Measurements from ENCODE around the gene SUSD5. TPM values are rescaled to one million over a fixed set of nuclear protein-coding genes. Genes with fewer than 3 reads are reported as not detected.
"Not testable (repeated sequence)": the region's sequence is repeated elsewhere in the genome, so short reads cannot be mapped to it uniquely, and the experiment has no call there.

Gene SUSD5
- total RNA-seq, 2 experiments from 2014 or later = not detected

DNA sequence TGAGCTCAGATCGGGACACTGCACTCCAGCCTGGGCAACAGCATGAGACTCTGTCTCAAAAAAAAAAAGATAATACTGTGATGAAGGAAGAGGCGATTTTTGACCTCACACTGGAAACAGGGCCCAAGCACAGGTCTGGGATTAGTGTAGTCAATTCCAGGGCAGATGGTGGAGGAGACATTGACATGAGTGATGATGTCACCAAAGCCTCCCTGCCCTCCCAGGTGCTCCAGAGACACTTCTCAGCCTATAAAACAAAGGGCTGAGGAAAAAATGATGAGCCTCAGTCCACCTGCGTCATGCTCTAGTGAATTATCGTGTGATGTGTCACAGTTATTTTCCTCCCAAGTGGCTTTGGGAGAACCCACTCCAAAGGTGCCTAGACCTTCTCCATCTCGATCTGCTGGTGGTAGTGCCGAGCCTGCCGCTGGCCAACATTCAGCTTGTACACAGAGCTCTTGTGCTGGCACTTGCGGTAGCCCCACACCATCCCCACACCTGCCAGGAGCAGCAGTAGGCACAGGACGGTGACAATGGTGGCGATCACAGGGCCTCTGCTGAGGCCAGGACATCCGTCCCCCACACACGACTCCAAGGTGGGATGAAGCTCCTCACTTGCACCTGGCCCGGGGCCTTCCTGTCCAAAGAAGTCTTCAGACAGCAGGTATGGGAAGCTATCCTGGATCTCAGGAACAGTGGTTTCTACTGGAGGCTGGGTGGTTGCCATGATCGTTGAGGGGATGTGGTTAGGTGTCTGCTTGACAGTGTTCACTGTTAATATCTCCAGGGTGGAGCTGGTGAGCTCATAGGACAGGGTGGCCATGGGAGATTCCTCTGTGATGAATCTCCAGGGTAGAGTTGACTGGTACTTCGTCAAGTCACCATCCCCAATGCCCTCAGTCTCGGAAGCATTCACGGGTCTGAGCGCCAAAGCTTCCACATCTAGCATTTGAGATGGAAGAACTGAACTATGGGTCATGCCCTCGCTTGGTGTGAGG lies 65.9 kb downstream of the SUSD5 start:
- Mint-ChIP-seq H3K27me3 (peaks cover 12% of the 10 kb centered on the region), H3K36me3 (no peaks in the 10 kb centered on the region), H3K4me1 (no peaks in the 10 kb centered on the region), H3K4me3 (no peak overlapping the region), H3K27ac (no peak overlapping the region), H3K9me3 (no peaks in the 10 kb centered on the region)
- DNase-seq = no peak

- no peak overlapping the region for H3K4me3 Mint-ChIP-seq
- no peak for DNase-seq
Observed at GRCh38 chr3:33149342-33149741, 69.3 kb downstream of the SUSD5 start.

GRCh38 chr3:33146791-33147445 lies 71.7 kb downstream of the SUSD5 start:
- peaks cover 6% of the 10 kb centered on the region for H3K36me3 Mint-ChIP-seq
- H3K27ac Mint-ChIP-seq = no peak overlapping the region
- peaks cover 4% of the 10 kb centered on the region for H3K27me3 Mint-ChIP-seq
- H3K4me1 Mint-ChIP-seq = no peaks in the 10 kb centered on the region
- no peaks in the 10 kb centered on the region for H3K9me3 Mint-ChIP-seq
- DNase-seq = no peak
- no peak overlapping the region for H3K4me3 Mint-ChIP-seq

More at GRCh38 chr3:33149342-33149741, 69.3 kb downstream of the SUSD5 start:
- Mint-ChIP-seq H3K27me3 (peaks cover 10% of the 10 kb centered on the region), H3K9me3 (no peaks in the 10 kb centered on the region), H3K36me3 (no peaks in the 10 kb centered on the region), H3K4me1 (no peaks in the 10 kb centered on the region), H3K27ac (no peak overlapping the region)

- no peaks in the 10 kb centered on the region for H3K4me1 Mint-ChIP-seq
- peaks cover 6% of the 10 kb centered on the region for H3K36me3 Mint-ChIP-seq
- peaks cover 4% of the 10 kb centered on the region for H3K27me3 Mint-ChIP-seq
- H3K27ac Mint-ChIP-seq = no peak overlapping the region
- H3K4me3 Mint-ChIP-seq = no peak overlapping the region
- DNase-seq = no peak
- H3K9me3 Mint-ChIP-seq = no peaks in the 10 kb centered on the region
Observed at GRCh38 chr3:33145901-33146580, 72.6 kb downstream of the SUSD5 start.

DNA sequence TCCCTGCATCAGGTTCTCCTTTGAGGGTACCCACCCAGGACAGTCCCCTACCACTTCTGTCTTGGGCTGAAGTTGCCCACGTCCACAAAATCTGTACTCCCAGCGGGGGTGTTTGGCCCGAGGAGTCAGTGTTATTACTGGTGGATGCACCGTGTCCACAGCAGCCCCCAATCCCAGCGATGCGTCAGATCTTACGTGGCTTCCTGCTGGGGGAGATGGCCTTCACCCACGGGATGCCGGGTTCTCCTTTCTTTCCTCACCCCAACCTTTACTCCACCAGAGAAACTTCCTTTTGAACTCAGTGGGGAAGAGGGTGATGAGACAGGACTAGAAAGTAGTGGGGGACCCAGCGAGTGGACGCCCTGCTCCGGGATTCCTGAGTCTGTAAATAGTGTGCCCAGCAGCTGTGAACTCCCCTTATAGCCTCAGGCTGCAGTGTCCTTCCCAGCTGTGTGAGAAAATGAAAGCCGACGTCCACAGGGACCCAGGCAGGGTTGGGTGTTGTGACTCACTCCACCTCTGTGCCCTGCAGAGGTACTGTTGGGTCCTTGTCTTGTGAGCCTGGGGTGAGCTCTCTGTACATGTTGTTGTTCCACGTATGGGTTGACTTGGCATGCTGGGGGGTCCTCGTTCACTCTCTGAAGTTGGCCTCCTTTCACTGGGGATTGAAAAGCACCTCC lies 73.2 kb downstream of the SUSD5 start:
- peaks cover 6% of the 10 kb centered on the region for H3K36me3 Mint-ChIP-seq
- DNase-seq = no peak
- H3K4me1 Mint-ChIP-seq = no peaks in the 10 kb centered on the region
- H3K27me3 Mint-ChIP-seq = peaks cover 4% of the 10 kb centered on the region
- H3K4me3 Mint-ChIP-seq = no peak overlapping the region
- H3K27ac Mint-ChIP-seq = no peak overlapping the region
- no peaks in the 10 kb centered on the region for H3K9me3 Mint-ChIP-seq

GRCh38 chr3:33144433-33144832 lies 74.2 kb downstream of the SUSD5 start:
- peak; percentile 7 for DNase-seq
- peaks cover 4% of the 10 kb centered on the region for H3K27me3 Mint-ChIP-seq
- H3K4me3 Mint-ChIP-seq = no peak overlapping the region
- H3K27ac Mint-ChIP-seq = no peak overlapping the region
- no peaks in the 10 kb centered on the region for H3K9me3 Mint-ChIP-seq
- H3K4me1 Mint-ChIP-seq = no peaks in the 10 kb centered on the region
- H3K36me3 Mint-ChIP-seq = peaks cover 6% of the 10 kb centered on the region

DNA sequence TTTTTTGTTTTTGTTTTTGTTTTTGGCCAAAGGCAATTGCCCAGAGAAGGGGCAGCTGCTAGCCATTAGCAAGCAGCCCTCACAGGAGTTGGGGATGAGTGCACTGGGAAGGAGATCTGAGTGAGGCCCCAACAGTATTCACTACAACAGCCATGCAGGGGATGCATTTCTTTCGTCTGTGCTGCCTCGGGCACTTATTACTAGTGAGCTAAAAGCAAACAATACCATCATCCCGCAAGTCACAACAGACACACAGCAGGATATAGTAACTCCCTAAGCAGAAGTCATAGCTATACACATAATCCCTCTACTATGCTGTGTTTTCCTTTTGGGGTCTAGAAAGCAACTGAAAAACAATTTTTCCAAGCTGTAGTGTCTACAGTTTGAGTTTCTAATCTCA lies 77.6 kb downstream of the SUSD5 start:
- Mint-ChIP-seq H3K4me1 (no peaks in the 10 kb centered on the region), H3K27me3 (no peaks in the 10 kb centered on the region), H3K9me3 (no peaks in the 10 kb centered on the region), H3K27ac (no peak overlapping the region), H3K36me3 (peaks cover 16% of the 10 kb centered on the region), H3K4me3 (no peak overlapping the region)
- DNase-seq = no peak

DNA sequence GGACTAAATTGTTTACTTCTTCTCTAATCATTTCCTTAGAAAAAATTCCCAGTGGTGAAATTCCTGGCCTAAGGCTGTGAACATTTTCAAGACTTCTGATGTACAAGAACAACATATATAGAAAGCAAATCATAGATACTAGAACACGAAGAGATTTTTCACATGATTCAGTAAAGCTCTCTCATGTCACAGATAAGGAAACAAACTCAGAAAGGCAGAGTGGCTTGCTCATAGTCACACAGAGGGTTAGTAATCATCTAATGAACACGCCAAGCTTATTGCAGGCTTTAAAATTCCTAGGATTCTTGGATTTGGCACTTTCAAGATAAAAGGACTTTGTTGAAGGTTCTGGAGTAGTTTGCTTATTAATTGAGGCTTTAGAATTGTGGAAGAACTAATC lies 78.6 kb downstream of the SUSD5 start:
- no peak for DNase-seq
- H3K36me3 Mint-ChIP-seq = peaks cover 18% of the 10 kb centered on the region
- H3K9me3 Mint-ChIP-seq = no peaks in the 10 kb centered on the region
- H3K27me3 Mint-ChIP-seq = no peaks in the 10 kb centered on the region
- H3K27ac Mint-ChIP-seq = no peak overlapping the region
- H3K4me3 Mint-ChIP-seq = no peak overlapping the region
- no peaks in the 10 kb centered on the region for H3K4me1 Mint-ChIP-seq

GRCh38 chr3:33139006-33139623 lies 79.5 kb downstream of the SUSD5 start:
- H3K4me3 Mint-ChIP-seq, DNase-seq, H3K4me1 Mint-ChIP-seq, H3K9me3 Mint-ChIP-seq, H3K27me3 Mint-ChIP-seq, H3K27ac Mint-ChIP-seq: not testable (repeated sequence)
- H3K36me3 Mint-ChIP-seq = peaks cover 20% of the 10 kb centered on the region

DNA sequence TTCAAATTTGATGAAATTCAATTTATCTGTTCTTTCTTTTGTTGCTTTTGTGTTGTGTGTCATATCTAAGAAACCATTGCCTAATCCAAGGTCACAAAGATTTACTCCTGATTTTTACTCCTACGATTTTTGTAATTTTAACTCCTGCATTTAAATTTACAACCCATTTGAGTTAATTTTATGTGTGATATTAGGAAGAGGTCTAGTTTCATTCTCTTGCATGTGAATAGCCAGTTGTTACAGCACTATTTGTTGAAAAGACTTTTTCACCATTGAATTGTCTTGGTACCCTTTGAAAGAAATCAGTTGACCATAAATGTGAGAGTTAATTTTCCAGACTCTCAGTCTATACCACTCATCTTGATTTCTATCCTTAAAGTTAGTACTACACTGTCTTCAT lies 80.9 kb downstream of the SUSD5 start:
- peaks cover 17% of the 10 kb centered on the region for H3K36me3 Mint-ChIP-seq
- no peak overlapping the region for H3K4me3 Mint-ChIP-seq
- DNase-seq = no peak
- no peak overlapping the region for H3K27ac Mint-ChIP-seq
- H3K27me3 Mint-ChIP-seq = no peaks in the 10 kb centered on the region
- peaks cover 4% of the 10 kb centered on the region for H3K4me1 Mint-ChIP-seq
- no peaks in the 10 kb centered on the region for H3K9me3 Mint-ChIP-seq

DNA sequence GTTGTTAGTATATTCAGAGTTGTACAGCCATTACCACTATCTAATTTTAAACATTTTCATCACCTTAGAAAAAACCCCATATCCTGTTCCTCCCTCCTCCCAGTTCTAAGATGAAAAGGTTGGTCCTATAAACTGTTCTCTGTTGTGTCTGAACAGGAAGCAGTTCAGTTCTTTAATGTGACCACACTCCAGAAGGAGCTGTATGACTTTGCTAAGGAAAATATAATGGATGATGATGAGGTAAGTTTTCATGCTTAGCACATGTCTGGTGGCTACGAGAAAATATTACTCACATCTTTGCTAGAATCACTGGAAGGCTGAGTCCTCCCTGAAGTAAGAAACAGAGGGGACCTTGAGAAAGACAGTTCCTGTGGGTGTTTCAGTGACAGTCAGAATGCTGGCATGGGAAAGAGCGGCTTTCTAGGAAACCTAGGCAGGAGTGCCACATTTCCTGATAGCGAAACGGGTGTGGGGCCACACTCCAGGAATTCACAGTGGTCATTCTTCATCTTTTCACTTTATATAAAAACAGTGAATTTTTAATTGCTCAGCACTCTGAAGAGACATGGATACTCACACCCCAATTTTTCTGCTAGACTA lies 84.5 kb downstream of the SUSD5 start:
- Mint-ChIP-seq H3K36me3 (peaks cover 19% of the 10 kb centered on the region), H3K9me3 (no peaks in the 10 kb centered on the region), H3K27me3 (no peaks in the 10 kb centered on the region), H3K4me1 (peaks cover 4% of the 10 kb centered on the region), H3K4me3 (no peak overlapping the region), H3K27ac (no peak overlapping the region)
- no peak for DNase-seq

DNA sequence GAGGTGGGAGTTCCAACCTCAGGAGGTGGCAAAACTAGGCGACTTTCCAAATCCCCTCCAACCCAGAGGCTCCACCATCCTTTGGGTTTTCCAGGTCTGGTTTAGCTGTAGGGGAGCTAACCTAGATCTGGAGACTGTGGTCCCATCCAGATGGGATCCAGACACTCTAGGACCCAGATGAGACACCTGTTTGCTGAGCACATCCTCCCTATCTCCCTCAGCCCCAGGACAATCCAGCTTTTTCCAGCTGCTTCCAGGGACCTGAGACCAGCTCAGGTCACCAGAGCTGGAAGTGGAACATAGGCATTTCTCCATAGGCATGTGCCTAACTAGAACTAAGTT lies 86.6 kb downstream of the SUSD5 start:
- Mint-ChIP-seq H3K9me3 (no peaks in the 10 kb centered on the region), H3K36me3 (peaks cover 17% of the 10 kb centered on the region), H3K4me1 (peaks cover 4% of the 10 kb centered on the region), H3K27me3 (no peaks in the 10 kb centered on the region), H3K4me3 (no peak overlapping the region), H3K27ac (no peak overlapping the region)
- no peak for DNase-seq

- Mint-ChIP-seq H3K4me3 (no peak overlapping the region), H3K36me3 (peaks cover 14% of the 10 kb centered on the region), H3K9me3 (no peaks in the 10 kb centered on the region), H3K4me1 (peaks cover 4% of the 10 kb centered on the region), H3K27ac (no peak overlapping the region), H3K27me3 (no peaks in the 10 kb centered on the region)
- DNase-seq = peak; percentile 10
Observed at GRCh38 chr3:33131331-33132018, 87.1 kb downstream of the SUSD5 start.

DNA sequence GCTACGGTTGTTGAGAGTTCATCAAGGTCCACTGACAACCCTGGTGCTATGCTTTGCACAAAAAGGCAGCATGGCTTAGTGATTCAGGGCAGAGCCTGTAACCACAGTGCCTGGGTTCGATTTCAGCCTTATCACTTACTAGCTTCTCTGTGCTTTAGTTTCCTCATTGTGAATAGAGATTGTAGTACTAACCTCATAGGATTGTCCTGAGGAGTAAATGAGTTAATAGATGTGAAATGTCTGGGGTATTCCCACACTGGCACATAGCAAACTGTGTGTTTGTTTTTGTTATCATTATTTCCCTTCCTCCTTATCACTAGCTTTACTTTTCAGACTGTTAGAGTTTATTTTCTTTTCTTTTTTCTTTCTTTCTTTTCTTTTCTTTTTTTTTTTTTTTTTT lies 88.5 kb downstream of the SUSD5 start:
- H3K27ac Mint-ChIP-seq = no peak overlapping the region
- H3K4me1 Mint-ChIP-seq = peaks cover 4% of the 10 kb centered on the region
- no peaks in the 10 kb centered on the region for H3K27me3 Mint-ChIP-seq
- no peak overlapping the region for H3K4me3 Mint-ChIP-seq
- H3K9me3 Mint-ChIP-seq = no peaks in the 10 kb centered on the region
- H3K36me3 Mint-ChIP-seq = peaks cover 7% of the 10 kb centered on the region
- no peak for DNase-seq

Measured in activated naive CD8-positive, alpha-beta T cell treated with anti-CD3 and anti-CD28 coated beads for 36 hours (primary cell).